ENCODE measurements around the gene ITPR3. TPM values are rescaled to one million over a fixed set of nuclear protein-coding genes. Genes with fewer than 3 reads are reported as not detected.

The ITPR3 gene
- total RNA-seq, 6 donors from 2014 or later: 95.6 to 179 (median 137) TPM

- Histone ChIP-seq H3K27ac (peak overlapping the region in 3 of 4 donors; percentile 35 to 69 (median 60)), H3K9me3 (no peaks in the 10 kb centered on the region), H3K36me3 (no peaks in the 10 kb centered on the region), H3K4me3 (no peak overlapping the region), H3K27me3 (no peaks in the 10 kb centered on the region), H3K4me1 (peaks cover 13 to 31% (median 17%) of the 10 kb centered on the region in 4 donors)
- ATAC-seq (ENCODE audit: low FRiP score in 2 of 2): peak in 1 of 2 donors; percentile 64
- no peak for DNase-seq
- TF ChIP-seq CTCF (IDR thresholded peaks at IDR 0.05): no peak
- no peak for TF ChIP-seq POLR2A (IDR thresholded peaks at IDR 0.05)
- no peak for TF ChIP-seq EP300 (IDR thresholded peaks at IDR 0.05)
- TF ChIP-seq POLR2AphosphoS5 (IDR thresholded peaks at IDR 0.05): no peak
- WGBS, 2 donors: 71 to 74% methylated on average over 6 of the region's 6 CpGs
These were observed 11.6 kb upstream of the ITPR3 start for GRCh38 chr6:33609528-33609927.

- Histone ChIP-seq H3K27ac (peak overlapping the region; percentile 32 to 69 (median 48)), H3K27me3 (no peaks in the 10 kb centered on the region), H3K9me3 (no peaks in the 10 kb centered on the region), H3K4me1 (peaks cover 13 to 31% (median 17%) of the 10 kb centered on the region in 4 donors), H3K4me3 (no peak overlapping the region), H3K36me3 (no peaks in the 10 kb centered on the region)
- ATAC-seq (ENCODE audit: low FRiP score in 2 of 2) (no peak), DNase-seq (no peak)
- TF ChIP-seq POLR2AphosphoS5 (IDR thresholded peaks at IDR 0.05) (peak in 1 of 2 donors; percentile 25), EP300 (IDR thresholded peaks at IDR 0.05) (no peak), POLR2A (IDR thresholded peaks at IDR 0.05) (no peak)
- 69 to 75% methylated on average over 4 of the region's 4 CpGs for WGBS, 2 donors
These were observed 11.1 kb upstream of the ITPR3 start for GRCh38 chr6:33610067-33610466.

GRCh38 chr6:33610779-33611732 lies 10.1 kb upstream of the ITPR3 start:
- Histone ChIP-seq H3K36me3 (no peaks in the 10 kb centered on the region), H3K27me3 (no peaks in the 10 kb centered on the region), H3K4me1 (peaks cover 13 to 31% (median 17%) of the 10 kb centered on the region in 4 donors), H3K27ac (peak overlapping the region in 2 of 4 donors; percentile 12 to 18), H3K4me3 (no peak overlapping the region), H3K9me3 (no peaks in the 10 kb centered on the region)
- TF ChIP-seq CTCF (IDR thresholded peaks at IDR 0.05): no peak
- TF ChIP-seq EP300 (IDR thresholded peaks at IDR 0.05): no peak
- no peak for TF ChIP-seq POLR2AphosphoS5 (IDR thresholded peaks at IDR 0.05)
- TF ChIP-seq POLR2A (IDR thresholded peaks at IDR 0.05): no peak
- 81 to 84% methylated on average over 18 to 22 of the region's 22 CpGs for WGBS, 2 donors
- DNase-seq: no peak
- ATAC-seq (ENCODE audit: low FRiP score in 2 of 2): no peak

GRCh38 chr6:33613146-33613794 lies 7.9 kb upstream of the ITPR3 start:
- no peak overlapping the region for H3K4me3 ChIP-seq
- peaks cover 13 to 23% (median 17%) of the 10 kb centered on the region in 4 donors for H3K4me1 ChIP-seq
- ATAC-seq (ENCODE audit: low FRiP score in 2 of 2): no peak
- no peak for TF ChIP-seq POLR2AphosphoS5 (IDR thresholded peaks at IDR 0.05)
- TF ChIP-seq POLR2A (IDR thresholded peaks at IDR 0.05): no peak
- no peak for TF ChIP-seq CTCF (IDR thresholded peaks at IDR 0.05)
- TF ChIP-seq EP300 (IDR thresholded peaks at IDR 0.05): no peak
- DNase-seq: no peak
- H3K9me3 ChIP-seq: no peaks in the 10 kb centered on the region
- no peaks in the 10 kb centered on the region for H3K27me3 ChIP-seq
- H3K36me3 ChIP-seq: no peaks in the 10 kb centered on the region
- H3K27ac ChIP-seq: no peak overlapping the region
- WGBS, 2 donors: 77% methylated on average over 8 of the region's 8 CpGs

- no peak for TF ChIP-seq CTCF (IDR thresholded peaks at IDR 0.05)
- no peak for TF ChIP-seq EP300 (IDR thresholded peaks at IDR 0.05)
- TF ChIP-seq POLR2A (IDR thresholded peaks at IDR 0.05): no peak
- no peak for TF ChIP-seq POLR2AphosphoS5 (IDR thresholded peaks at IDR 0.05)
- peak in 1 of 2 donors; percentile 83 for DNase-seq
These were observed 7.3 kb upstream of the ITPR3 start for GRCh38 chr6:33613795-33614168.

More at GRCh38 chr6:33613795-33614168, 7.3 kb upstream of the ITPR3 start:
- 88 to 91% methylated on average over 9 of the region's 10 CpGs for WGBS, 2 donors
- no peak overlapping the region for H3K27ac ChIP-seq
- H3K27me3 ChIP-seq: no peaks in the 10 kb centered on the region
- H3K9me3 ChIP-seq: no peaks in the 10 kb centered on the region
- no peak overlapping the region for H3K4me3 ChIP-seq
- peak in 1 of 2 donors; percentile 87 for ATAC-seq (ENCODE audit: low FRiP score in 2 of 2)
- H3K36me3 ChIP-seq: no peaks in the 10 kb centered on the region
- H3K4me1 ChIP-seq: peaks cover 15 to 22% (median 17%) of the 10 kb centered on the region in 4 donors
